ENCODE measurements around the gene ASTN2.

The ASTN2 gene

DNA sequence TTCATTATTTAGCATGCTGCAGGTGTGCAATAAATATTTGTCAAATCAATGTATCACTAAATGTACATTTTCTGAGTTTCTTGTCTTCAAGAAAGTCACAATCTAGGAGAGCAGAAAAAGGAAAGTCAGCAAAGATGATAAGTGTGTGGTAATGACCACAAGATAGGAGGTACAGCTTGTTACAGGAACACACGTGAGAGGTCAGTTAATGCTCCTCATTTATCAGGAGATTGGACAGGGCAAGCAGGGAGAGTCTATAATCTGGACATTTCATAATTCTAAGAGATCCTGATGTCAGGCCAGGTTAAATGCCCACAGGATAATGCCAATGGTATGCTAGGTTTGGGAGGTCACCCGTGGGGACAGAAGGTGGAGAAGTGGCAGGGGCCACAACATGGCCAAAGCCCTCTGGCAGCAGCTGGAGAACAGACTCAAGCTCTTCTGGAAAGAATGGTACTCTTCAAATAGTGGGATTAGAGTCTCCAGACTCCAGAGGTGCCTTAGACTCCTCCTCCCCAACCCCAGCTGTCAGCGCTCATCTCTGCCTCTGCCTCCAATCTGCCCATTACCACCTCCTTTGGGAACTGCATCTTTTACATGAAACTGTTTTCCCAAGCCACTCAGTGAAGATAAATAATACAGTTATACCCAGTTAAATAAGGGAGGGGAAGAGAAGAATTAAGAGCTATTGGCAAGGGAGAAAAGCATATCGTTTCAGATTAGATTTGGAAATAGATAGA is 114.3 kb downstream of the ASTN2 start:
- no peak for DNase-seq (ENCODE audit: low spot score)

DNA sequence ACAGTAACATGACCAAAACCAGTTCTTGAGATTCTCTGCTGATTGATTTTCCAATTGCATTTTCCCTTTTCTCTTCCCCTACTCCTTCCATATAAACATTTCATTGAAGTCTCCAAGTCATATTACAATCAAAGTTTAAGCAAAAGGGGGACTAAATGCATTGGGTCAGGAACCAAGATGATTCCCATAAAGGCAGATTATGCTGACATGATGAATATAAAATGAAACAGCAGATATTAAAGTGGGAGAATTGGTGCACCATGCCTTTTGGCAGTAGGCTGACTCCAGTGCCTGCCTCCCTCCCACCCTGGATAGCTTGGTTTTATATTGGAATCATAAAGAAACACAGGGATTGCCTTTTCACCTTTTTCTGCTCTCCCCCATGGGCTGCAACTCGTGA is 118.4 kb downstream of the ASTN2 start:
- no peak for DNase-seq (ENCODE audit: low spot score)

- DNase-seq (ENCODE audit: low spot score), result no peak
Observed at GRCh38 chr9:117293206-117294114, 121.4 kb downstream of the ASTN2 start.

GRCh38 chr9:117290856-117291622 is 123.8 kb downstream of the ASTN2 start:
- DNase-seq (ENCODE audit: low spot score), result no peak

DNA sequence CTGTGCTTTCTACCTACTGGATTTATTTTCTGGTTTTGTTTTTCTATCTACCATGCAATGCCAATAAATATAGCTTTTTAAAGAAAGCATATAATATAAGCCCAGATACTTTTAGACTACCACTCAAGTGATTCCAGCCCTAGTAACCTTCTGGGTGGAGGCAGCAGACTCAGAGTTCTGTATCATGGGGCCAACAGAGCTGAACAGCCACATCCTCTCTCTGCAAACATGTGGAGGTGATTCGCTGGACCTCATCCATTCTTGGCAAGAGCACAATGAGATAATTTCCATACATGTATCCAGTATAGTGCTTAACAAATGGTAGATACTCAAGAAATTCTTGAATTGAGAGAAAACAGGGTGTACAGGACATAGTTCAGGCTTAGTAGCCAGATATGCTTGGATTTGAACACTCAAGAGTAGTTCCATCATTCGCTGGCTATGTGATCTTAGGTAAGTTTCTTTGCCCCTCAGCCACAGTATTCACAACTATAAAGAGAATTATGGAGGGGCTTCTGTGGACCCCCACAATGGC is 124.5 kb downstream of the ASTN2 start:
- no peak for DNase-seq (ENCODE audit: low spot score)

DNA sequence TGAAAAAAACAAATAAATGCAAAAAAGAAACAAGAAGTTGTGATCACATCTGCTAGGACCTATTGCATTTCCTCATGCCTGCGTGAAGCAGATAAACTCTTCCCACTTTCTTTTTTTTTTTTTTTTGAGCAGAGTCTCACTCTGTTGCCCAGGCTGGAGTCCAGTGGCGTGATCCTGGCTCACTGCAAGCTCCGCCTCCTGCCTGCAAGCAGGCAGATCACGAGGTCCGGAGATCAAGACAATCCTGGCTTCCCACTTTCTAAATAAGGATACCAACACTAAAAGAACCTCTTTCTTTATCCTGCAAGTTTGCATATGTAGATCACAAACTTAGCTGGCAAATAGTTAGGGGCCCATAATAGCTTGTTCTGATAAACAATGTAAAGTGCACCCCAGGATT is 128.6 kb downstream of the ASTN2 start:
- DNase-seq (ENCODE audit: low spot score), result no peak

DNA sequence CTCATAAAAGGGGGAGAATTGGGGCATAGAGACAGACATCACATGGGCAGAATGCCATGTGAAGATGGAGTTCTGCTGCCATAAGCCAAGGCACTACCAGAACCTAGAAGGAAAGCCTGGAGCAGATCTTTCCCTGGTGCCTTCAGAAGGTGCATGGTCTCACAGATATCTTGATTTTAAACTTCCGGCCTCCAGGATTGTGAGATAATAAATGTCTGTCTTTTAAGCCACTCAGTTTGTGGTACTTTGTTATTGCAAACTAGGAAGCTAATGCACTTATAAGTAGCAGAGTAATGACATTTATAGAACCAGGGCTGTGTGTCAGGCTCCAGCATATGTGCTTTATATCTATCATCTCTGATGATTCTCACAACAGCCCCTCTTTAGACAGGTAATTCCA is 130.4 kb downstream of the ASTN2 start:
- no peak for DNase-seq (ENCODE audit: low spot score)

- no peak for DNase-seq (ENCODE audit: low spot score)
Observed at GRCh38 chr9:117282541-117282940, 132.3 kb downstream of the ASTN2 start.

DNA sequence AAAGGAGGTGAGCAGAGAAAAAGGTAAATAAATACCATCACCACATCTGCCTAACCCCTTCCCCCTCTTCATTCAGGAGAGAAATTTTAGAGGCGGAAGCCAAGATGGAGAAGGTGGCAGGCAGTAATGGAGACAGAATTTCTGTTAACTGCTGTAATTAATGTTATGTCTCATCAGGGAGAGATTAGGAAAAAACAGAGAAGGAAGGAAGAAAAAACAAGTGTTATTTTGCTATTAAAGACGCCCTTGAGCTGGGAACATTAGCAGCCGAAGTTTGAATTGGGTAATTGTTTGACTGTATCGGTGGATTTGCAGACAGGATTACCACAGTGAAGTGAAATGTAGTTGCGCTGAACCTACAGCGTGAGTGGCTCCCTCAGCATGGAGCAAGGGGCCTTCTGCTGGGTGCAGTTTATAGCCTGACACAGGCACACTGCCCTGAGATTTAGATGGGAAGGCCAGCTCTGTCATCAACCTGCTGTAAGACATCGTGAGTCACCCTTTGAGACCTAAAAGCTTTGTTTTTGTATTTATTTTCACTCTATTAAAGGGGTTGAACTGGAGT is 136.3 kb downstream of the ASTN2 start:
- no peak for DNase-seq (ENCODE audit: low spot score)

DNA sequence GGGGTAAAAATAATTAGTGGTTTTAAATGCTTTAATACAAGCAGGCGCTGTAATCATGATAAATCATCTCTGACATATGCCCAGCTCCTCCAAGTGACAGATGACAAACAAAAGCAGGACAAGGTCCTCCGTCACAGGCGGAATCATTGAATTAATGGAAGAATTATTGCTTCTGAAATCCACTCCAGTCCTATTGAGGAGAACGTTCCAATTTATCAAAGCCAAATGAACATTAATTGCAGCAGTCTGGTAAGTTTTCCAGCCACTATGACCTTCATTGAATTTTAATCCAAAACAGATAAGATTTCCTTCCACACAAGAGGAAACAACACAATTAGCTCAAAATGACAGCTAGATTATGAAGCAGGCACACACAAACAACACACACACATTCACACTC is 136.8 kb downstream of the ASTN2 start:
- no peak for DNase-seq (ENCODE audit: low spot score)

DNA sequence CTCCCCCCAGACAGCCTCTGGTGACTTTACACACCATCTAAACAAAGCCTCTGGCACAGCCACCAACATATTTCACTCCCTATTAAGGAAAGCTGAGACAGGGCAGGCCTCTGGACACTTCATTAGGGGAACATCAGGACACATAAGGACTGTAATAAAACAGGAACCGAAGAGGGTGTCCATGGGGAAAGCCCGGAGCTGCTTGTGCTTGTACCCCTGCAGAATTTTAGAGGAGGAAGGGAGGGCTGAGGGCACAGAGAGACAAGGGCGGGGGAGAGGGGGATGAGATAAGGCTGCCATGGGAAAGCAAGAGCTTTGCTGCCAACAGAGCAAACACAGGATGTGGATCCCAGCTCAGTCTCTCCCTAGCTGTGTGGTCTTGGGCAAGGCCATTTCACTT is 138.4 kb downstream of the ASTN2 start:
- DNase-seq (ENCODE audit: low spot score), result no peak

GRCh38 chr9:117273612-117274011 is 141.2 kb downstream of the ASTN2 start:
- DNase-seq (ENCODE audit: low spot score), result no peak

- no peak for DNase-seq (ENCODE audit: low spot score)
Observed at GRCh38 chr9:117268847-117269446, 145.9 kb downstream of the ASTN2 start.

DNA sequence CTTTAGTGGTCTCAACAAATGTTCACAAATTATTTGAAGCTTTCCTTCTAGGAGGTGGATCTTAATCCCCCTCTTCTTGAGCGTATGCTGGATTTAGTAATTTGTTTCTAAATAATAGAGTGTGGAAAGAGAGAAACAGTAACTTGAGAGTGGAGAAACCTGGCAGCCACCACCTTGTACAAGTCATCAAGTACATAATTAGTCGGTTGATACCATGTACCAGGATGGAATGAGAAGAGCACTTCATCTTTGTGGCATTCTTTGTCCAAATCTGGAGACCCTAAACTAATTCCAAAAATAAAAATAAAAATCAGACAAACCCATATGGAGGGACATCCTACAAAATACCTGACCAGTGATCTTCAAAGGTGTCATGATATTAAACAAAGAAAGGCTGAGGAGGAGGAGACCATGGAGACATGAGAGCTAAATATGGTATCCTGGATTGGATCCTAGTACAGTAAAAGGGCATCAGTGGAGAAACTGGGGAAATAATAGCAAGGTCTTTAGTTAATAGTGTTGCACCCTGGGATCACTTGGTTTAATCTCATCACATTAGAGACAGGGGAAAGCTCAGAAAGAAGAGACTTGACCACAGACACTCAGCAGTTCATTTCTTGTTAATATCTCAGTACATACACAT is 147.9 kb downstream of the ASTN2 start:
- DNase-seq (ENCODE audit: low spot score), result no peak

DNA sequence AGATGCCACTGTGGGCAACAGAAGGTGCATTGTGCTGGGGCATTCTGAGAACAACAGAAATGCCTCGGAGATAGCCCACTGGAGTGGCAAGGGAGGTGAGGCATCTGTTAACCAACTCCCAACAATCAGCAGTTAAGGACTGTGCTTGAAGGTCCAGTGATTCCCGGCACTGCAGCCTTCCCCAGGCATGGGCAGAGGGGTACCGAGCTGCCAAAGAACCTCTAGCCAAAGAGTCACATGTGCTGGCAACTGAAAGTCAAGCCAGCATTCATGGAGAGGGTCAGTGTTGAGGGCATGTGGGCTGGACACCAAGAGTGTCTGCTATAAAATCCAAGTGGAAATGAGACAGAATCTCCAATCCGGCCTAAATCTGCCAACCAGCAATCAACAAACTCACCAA is 149.6 kb downstream of the ASTN2 start:
- DNase-seq (ENCODE audit: low spot score), result no peak

DNA sequence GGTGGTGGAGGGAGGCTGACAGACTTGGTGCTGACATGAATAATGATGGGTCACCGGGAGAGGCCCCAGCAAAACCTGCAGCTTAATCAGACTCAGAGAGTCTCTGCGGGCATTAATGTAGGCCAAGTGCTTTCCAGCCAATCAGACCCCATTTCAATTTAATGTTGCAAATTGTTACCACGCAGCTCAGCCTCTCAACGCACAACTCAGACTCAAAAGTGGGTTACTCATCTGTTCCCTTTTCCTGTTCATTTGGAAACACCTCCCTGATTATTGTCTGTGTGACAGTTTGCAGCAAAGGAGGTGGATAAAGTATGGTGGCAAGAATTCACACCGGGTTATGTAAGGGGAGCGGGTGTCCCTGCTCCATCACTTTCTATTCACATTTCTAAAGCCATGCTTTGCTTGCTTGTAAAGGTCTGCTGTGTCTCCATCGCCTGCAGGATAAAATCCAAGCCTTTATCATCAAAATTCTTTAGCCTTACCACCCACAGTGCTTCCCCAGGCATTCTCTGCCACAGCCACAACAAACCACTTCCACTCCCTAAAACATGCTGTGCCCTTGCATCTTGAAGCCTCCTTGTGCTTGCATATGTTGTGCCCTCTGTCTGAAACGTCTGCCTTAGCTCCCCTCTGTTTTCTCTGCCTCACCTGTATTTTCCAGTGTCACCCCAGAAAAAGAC is 156.5 kb downstream of the ASTN2 start:
- no peak for DNase-seq (ENCODE audit: low spot score)

DNA sequence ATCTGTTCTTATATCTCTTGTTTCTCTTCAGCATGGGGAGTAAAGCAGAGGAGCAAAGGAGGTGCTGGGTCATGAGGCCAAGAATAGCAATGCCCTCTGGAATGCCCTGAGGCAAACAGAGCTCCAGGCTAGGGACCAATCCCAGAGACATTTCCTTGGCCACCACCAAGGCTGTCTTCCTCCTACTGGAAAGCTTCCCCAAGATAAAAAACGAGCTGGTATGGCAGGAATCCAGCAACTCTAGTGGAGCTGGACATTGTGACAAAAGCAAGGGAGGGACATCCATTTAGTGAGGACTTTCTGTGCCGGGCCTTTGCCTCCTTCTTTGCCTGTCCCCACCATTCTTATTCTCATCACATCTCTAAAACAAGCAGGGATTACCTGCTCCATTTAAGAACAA is 161.6 kb downstream of the ASTN2 start:
- DNase-seq (ENCODE audit: low spot score), result no peak

- no peak for DNase-seq (ENCODE audit: low spot score)
Observed at GRCh38 chr9:117250610-117251215, 164.1 kb downstream of the ASTN2 start.

GRCh38 chr9:117249799-117250198 is 165.1 kb downstream of the ASTN2 start:
- no peak for DNase-seq (ENCODE audit: low spot score)

- peak; percentile 6 for DNase-seq (ENCODE audit: low spot score)
Observed at GRCh38 chr9:117247266-117247665, 167.6 kb downstream of the ASTN2 start.
